ENCODE results near the gene UBR3.

Gene UBR3

GRCh38 chr2:169994752-169995151 lies 167.5 kb downstream of the UBR3 start:
- H3F3A ChIP-seq (ENCODE audit: insufficient read depth, low read length) = no peaks in the 10 kb centered on the region
- H3K9me3 ChIP-seq (replicated peaks; ENCODE audit: insufficient read depth, low read length) = no peaks in the 10 kb centered on the region
- no peaks in the 10 kb centered on the region for H3K27me3 ChIP-seq (replicated peaks; ENCODE audit: insufficient read depth, low read length)
- no peaks in the 10 kb centered on the region for H3K36me3 ChIP-seq (replicated peaks; ENCODE audit: insufficient read depth, low read length)
- DNase-seq = no peak
- no peak for TF ChIP-seq EZH2 (optimal IDR thresholded peaks at IDR 0.05; ENCODE audit: low read depth, low read length)
- no peak for TF ChIP-seq EZH2phosphoT487 (IDR thresholded peaks at IDR 0.05; ENCODE audit: low read length)
- no peak for TF ChIP-seq CTCF (IDR thresholded peaks at IDR 0.05; ENCODE audit: low read length)
- H3K4me1 ChIP-seq (ENCODE audit: low read length) = no peaks in the 10 kb centered on the region
- H3K9me2 ChIP-seq (replicated peaks; ENCODE audit: insufficient read depth, low read length) = no peaks in the 10 kb centered on the region
- no peak overlapping the region for H3K27ac ChIP-seq (ENCODE audit: low read length)
- no peak overlapping the region for H3K4me2 ChIP-seq (ENCODE audit: low read depth, low read length)
- H3K79me2 ChIP-seq (ENCODE audit: low read length) = no peaks in the 10 kb centered on the region
- no peaks in the 10 kb centered on the region for H4K20me1 ChIP-seq (ENCODE audit: insufficient read depth, low read length)
- H3K9ac ChIP-seq (ENCODE audit: low read length) = no peak overlapping the region
- no peak overlapping the region for H2AFZ ChIP-seq (ENCODE audit: low read length)
- no peak overlapping the region for H3K4me3 ChIP-seq (ENCODE audit: low read length)

- Histone ChIP-seq H3K27ac (ENCODE audit: low read length) (no peak overlapping the region), H3K79me2 (ENCODE audit: low read length) (no peaks in the 10 kb centered on the region), H3K9me3 (replicated peaks; ENCODE audit: insufficient read depth, low read length) (no peaks in the 10 kb centered on the region), H3F3A (ENCODE audit: insufficient read depth, low read length) (no peaks in the 10 kb centered on the region), H3K9ac (ENCODE audit: low read length) (no peak overlapping the region), H3K4me1 (ENCODE audit: low read length) (no peaks in the 10 kb centered on the region), H3K36me3 (replicated peaks; ENCODE audit: insufficient read depth, low read length) (no peaks in the 10 kb centered on the region), H2AFZ (ENCODE audit: low read length) (no peak overlapping the region), H3K27me3 (replicated peaks; ENCODE audit: insufficient read depth, low read length) (no peaks in the 10 kb centered on the region), H3K9me2 (replicated peaks; ENCODE audit: insufficient read depth, low read length) (no peaks in the 10 kb centered on the region), H3K4me2 (ENCODE audit: low read depth, low read length) (no peak overlapping the region), H4K20me1 (ENCODE audit: insufficient read depth, low read length) (no peaks in the 10 kb centered on the region), H3K4me3 (ENCODE audit: low read length) (no peak overlapping the region)
- DNase-seq = no peak
- no peak for TF ChIP-seq EZH2phosphoT487 (IDR thresholded peaks at IDR 0.05; ENCODE audit: low read length)
- no peak for TF ChIP-seq CTCF (IDR thresholded peaks at IDR 0.05; ENCODE audit: low read length)
Observed at GRCh38 chr2:169997140-169997887, 170.1 kb downstream of the UBR3 start.

GRCh38 chr2:169999054-169999453 lies 171.8 kb downstream of the UBR3 start:
- no peaks in the 10 kb centered on the region for H3K9me2 ChIP-seq (replicated peaks; ENCODE audit: insufficient read depth, low read length)
- no peak overlapping the region for H3K4me2 ChIP-seq (ENCODE audit: low read depth, low read length)
- no peaks in the 10 kb centered on the region for H3K4me1 ChIP-seq (ENCODE audit: low read length)
- TF ChIP-seq EZH2phosphoT487 (IDR thresholded peaks at IDR 0.05; ENCODE audit: low read length) (no peak), EZH2 (optimal IDR thresholded peaks at IDR 0.05; ENCODE audit: low read depth, low read length) (no peak), CTCF (IDR thresholded peaks at IDR 0.05; ENCODE audit: low read length) (no peak)
- H4K20me1 ChIP-seq (ENCODE audit: insufficient read depth, low read length) = no peaks in the 10 kb centered on the region
- no peaks in the 10 kb centered on the region for H3K9me3 ChIP-seq (replicated peaks; ENCODE audit: insufficient read depth, low read length)
- no peak overlapping the region for H3K4me3 ChIP-seq (ENCODE audit: low read length)
- no peaks in the 10 kb centered on the region for H3K27me3 ChIP-seq (replicated peaks; ENCODE audit: insufficient read depth, low read length)
- no peaks in the 10 kb centered on the region for H3K36me3 ChIP-seq (replicated peaks; ENCODE audit: insufficient read depth, low read length)
- H2AFZ ChIP-seq (ENCODE audit: low read length) = no peak overlapping the region
- no peaks in the 10 kb centered on the region for H3F3A ChIP-seq (ENCODE audit: insufficient read depth, low read length)
- no peaks in the 10 kb centered on the region for H3K79me2 ChIP-seq (ENCODE audit: low read length)
- H3K27ac ChIP-seq (ENCODE audit: low read length) = no peak overlapping the region
- H3K9ac ChIP-seq (ENCODE audit: low read length) = no peak overlapping the region
- no peak for DNase-seq

Data from MM.1S (cell line).